GM21367 (cell line): ENCODE data around the gene ZNF813.
A peak's percentile ranks its signal among the peaks of the same experiment; 100 is the strongest.

Experiments
- ATAC-seq: cut with Tn5 transposase; IDR thresholded peaks from one replicate; pipeline ENCODE4 v1.9.1; 2021; ENCODE audit not compliant: unreplicated experiment

The ZNF813 gene

GRCh38 chr19:53520163-53520546, 52.6 kb downstream of the ZNF813 start:
- no peak for ATAC-seq

- peak; percentile 92 for ATAC-seq
Observed at GRCh38 chr19:53520547-53521372, 53.2 kb downstream of the ZNF813 start.

GRCh38 chr19:53521373-53522202, 54.1 kb downstream of the ZNF813 start:
- no peak for ATAC-seq

- no peak for ATAC-seq
Observed at GRCh38 chr19:53525922-53526321, 58.4 kb downstream of the ZNF813 start.

- no peak for ATAC-seq
Observed at GRCh38 chr19:53530622-53531021, 63.1 kb downstream of the ZNF813 start.

GRCh38 chr19:53531457-53531856, 63.9 kb downstream of the ZNF813 start:
- ATAC-seq, result no peak

- no peak for ATAC-seq
Observed at GRCh38 chr19:53532362-53532761, 64.8 kb downstream of the ZNF813 start.

- ATAC-seq, result no peak
Observed at GRCh38 chr19:53536225-53536548, 68.7 kb downstream of the ZNF813 start.

GRCh38 chr19:53537121-53537520, 69.6 kb downstream of the ZNF813 start:
- ATAC-seq, result no peak

GRCh38 chr19:53537521-53538377, 70.2 kb downstream of the ZNF813 start, which contains the start of gene ZNF331:
Gene ZNF331, plus strand, starts transcription at chr19:53538145. Its CDS starts 31,232 bp downstream, at chr19:53569377.
- ATAC-seq, result peak; percentile 59

- no peak for ATAC-seq
Observed at GRCh38 chr19:53538378-53539109, 71.0 kb downstream of the ZNF813 start.

GRCh38 chr19:53540091-53540490, 72.6 kb downstream of the ZNF813 start:
- ATAC-seq, result no peak

- ATAC-seq, result no peak
Observed at GRCh38 chr19:53541971-53542370, 74.4 kb downstream of the ZNF813 start.

GRCh38 chr19:53545271-53546065, 77.9 kb downstream of the ZNF813 start:
- no peak for ATAC-seq
